GM23338 (cell line): ENCODE data around the gene ITSN2. TPM values are rescaled to one million over a fixed set of nuclear protein-coding genes. Genes with fewer than 3 reads are reported as not detected.

ENCODE experiments used
- ATAC-seq: fragments of 200-7000 bp; cut with Tn5 transposase; 3 replicates; pipeline ENCODE4 v1.9.1; 2020
- DNase-seq: peaks from one replicate; pipeline ENCODE4 v3.0.0-alpha.2; 2015; ENCODE audit warnings: low spot score
- H2AFZ ChIP-seq: fragments of 200-600 bp; sonication (generic); 2 replicates; pipeline ENCODE4 v1.8.0; 2016; ENCODE audit warnings: antibody characterized with exemption, mild to moderate bottlenecking, moderate library complexity
- H3F3A ChIP-seq: fragments of 200-600 bp; sonication (generic); replicated peaks from 2 replicates; pipeline ENCODE4 v1.8.0; 2017; ENCODE audit warnings: antibody characterized with exemption, mixed run types, low read depth
- H3K27ac ChIP-seq: fragments of 200-600 bp; sonication (generic); 2 replicates; pipeline ENCODE4 v1.6.1; 2016; ENCODE audit warnings: low read depth
- H3K27me3 ChIP-seq: fragments of 200-600 bp; sonication (generic); 2 replicates; pipeline ENCODE4 v1.8.0; 2016; ENCODE audit warnings: mild to moderate bottlenecking, mixed run types, moderate library complexity; ENCODE audit not compliant: insufficient read depth
- H3K36me3 ChIP-seq: fragments of 200-600 bp; sonication (generic); 2 replicates; pipeline ENCODE4 v1.8.0; 2016; ENCODE audit warnings: mild to moderate bottlenecking; ENCODE audit not compliant: insufficient read depth
- H3K4me1 ChIP-seq: fragments of 200-600 bp; sonication (generic); 2 replicates; pipeline ENCODE4 v1.8.0; 2016; ENCODE audit warnings: mild to moderate bottlenecking, moderate library complexity; ENCODE audit not compliant: insufficient read depth
- H3K4me2 ChIP-seq: fragments of 200-600 bp; sonication (generic); 2 replicates; pipeline ENCODE4 v1.7.1; 2017; ENCODE audit warnings: mixed run types
- H3K4me3 ChIP-seq: fragments of 200-600 bp; sonication (generic); 2 replicates; pipeline ENCODE4 v1.6.1; 2016; ENCODE audit warnings: mixed run types
- H3K79me2 ChIP-seq: fragments of 200-600 bp; sonication (generic); replicated peaks from 2 replicates; pipeline ENCODE4 v1.8.0; 2017; ENCODE audit warnings: mild to moderate bottlenecking; ENCODE audit not compliant: insufficient read depth
- H3K9me2 ChIP-seq: fragments of 200-600 bp; sonication (generic); 2 replicates; pipeline ENCODE4 v1.8.0; 2017; ENCODE audit not compliant: insufficient read depth
- H4K20me1 ChIP-seq: fragments of 200-600 bp; sonication (generic); replicated peaks from 2 replicates; pipeline ENCODE4 v1.8.0; 2017; ENCODE audit warnings: mild to moderate bottlenecking; ENCODE audit not compliant: insufficient read depth
- H3K27ac Mint-ChIP-seq: 2 replicates; pipeline ENCODE4 v1.8.0; 2020; ENCODE audit warnings: inconsistent platforms, mild to moderate bottlenecking, moderate library complexity, mixed read lengths
- H3K27me3 Mint-ChIP-seq: 3 replicates; pipeline ENCODE4 v1.8.0; 2022; ENCODE audit warnings: low read depth, mild to moderate bottlenecking, moderate library complexity, mixed read lengths, inconsistent platforms; ENCODE audit not compliant: insufficient read depth, poor library complexity
- H3K36me3 Mint-ChIP-seq: 3 replicates; pipeline ENCODE4 v1.8.0; 2021; ENCODE audit warnings: low read depth, mild to moderate bottlenecking, inconsistent platforms, moderate library complexity, mixed read lengths
- H3K4me1 Mint-ChIP-seq: 3 replicates; pipeline ENCODE4 v1.8.0; 2020; ENCODE audit warnings: mild to moderate bottlenecking, inconsistent platforms, mixed read lengths
- H3K4me3 Mint-ChIP-seq: 3 replicates; pipeline ENCODE4 v1.8.0; 2021; ENCODE audit warnings: moderate library complexity, mild to moderate bottlenecking, inconsistent platforms, mixed read lengths
- H3K9me3 Mint-ChIP-seq: 3 replicates; pipeline ENCODE4 v1.8.0; 2020; ENCODE audit warnings: moderate library complexity, mild to moderate bottlenecking, inconsistent platforms, mixed read lengths
- CREB1 ChIP-seq: fragments of 250-450 bp; sonication (Bioruptor Pico); IDR thresholded peaks from 2 replicates; pipeline ENCODE4 v1.5.0; 2020; ENCODE audit warnings: low read depth, mild to moderate bottlenecking, moderate library complexity
- EZH2 ChIP-seq: fragments of 200-600 bp; sonication (generic); IDR thresholded peaks from one replicate; pipeline ENCODE4 v1.8.0; 2017; ENCODE audit warnings: antibody characterized with exemption, mild to moderate bottlenecking, low read depth; ENCODE audit not compliant: unreplicated experiment
- EZH2phosphoT487 ChIP-seq: fragments of 200-600 bp; sonication (generic); IDR thresholded peaks from one replicate; pipeline ENCODE4 v1.8.1; 2018; ENCODE audit warnings: antibody characterized with exemption; ENCODE audit not compliant: unreplicated experiment
- JUNB ChIP-seq: IDR thresholded peaks from one replicate; pipeline ENCODE4 v1.6.1; 2016; ENCODE audit warnings: antibody characterized with exemption; ENCODE audit not compliant: unreplicated experiment
- NANOG ChIP-seq: IDR thresholded peaks from 2 replicates; pipeline ENCODE4 v1.6.1; 2016; ENCODE audit warnings: antibody characterized with exemption, borderline replicate concordance
- STAT1 ChIP-seq: IDR thresholded peaks from one replicate; pipeline ENCODE4 v1.6.1; 2016; ENCODE audit warnings: antibody characterized with exemption; ENCODE audit not compliant: unreplicated experiment
- ZNF331 ChIP-seq: fragments of 250-450 bp; sonication (Bioruptor Pico); IDR thresholded peaks from 2 replicates; pipeline ENCODE4 v1.5.0; 2020; ENCODE audit warnings: low read depth, mild to moderate bottlenecking, moderate library complexity
- polyA plus RNA-seq: library from polyadenylated mRNA; unstranded; fragments of >200 nt; fragmentation: Nextera tagmentation; extraction: Ambion mirVana; gene quantifications from 2 replicates; pipeline ENCODE4 v1.2.1, GENCODE V29; 2016
- total RNA-seq: library from RNA; depleted of rRNA; stranded (reverse); fragments of >200 nt; shearing (Covaris generic); gene quantifications from 2 replicates; pipeline ENCODE4 v1.2.3, GENCODE V29; 2014
- TF ChIP-seq, protein P1 (sequence below): fragments of 250-450 bp; sonication (Bioruptor Pico); IDR thresholded peaks from 2 replicates; pipeline ENCODE4 v1.5.0; 2020; ENCODE audit warnings: mild to moderate bottlenecking, moderate library complexity
- TF ChIP-seq, protein P2 (sequence below), 2 experiments: fragments of 200-600 bp in 1 of 2; sonication (generic) in 1 of 2; conservative IDR thresholded peaks; 2 replicates each; pipeline versions ENCODE4 v1.5.1 to v1.6.1; 2016 to 2017; ENCODE audit warnings: antibody characterized with exemption in 2 of 2, low read depth in 2 of 2, mild to moderate bottlenecking in 2 of 2, moderate library complexity in 1 of 2
- TF ChIP-seq, protein P3 (sequence below): IDR thresholded peaks from one replicate; pipeline ENCODE4 v1.6.1; 2018; ENCODE audit warnings: antibody characterized with exemption; ENCODE audit not compliant: unreplicated experiment
- TF ChIP-seq, protein P4 (sequence below): IDR thresholded peaks from 2 replicates; pipeline ENCODE4 v1.6.1; 2016; ENCODE audit warnings: antibody characterized with exemption

The ITSN2 gene
- total and polyA plus RNA-seq, 2 experiments from 2014 or later = 17.1 to 17.8 TPM

DNA sequence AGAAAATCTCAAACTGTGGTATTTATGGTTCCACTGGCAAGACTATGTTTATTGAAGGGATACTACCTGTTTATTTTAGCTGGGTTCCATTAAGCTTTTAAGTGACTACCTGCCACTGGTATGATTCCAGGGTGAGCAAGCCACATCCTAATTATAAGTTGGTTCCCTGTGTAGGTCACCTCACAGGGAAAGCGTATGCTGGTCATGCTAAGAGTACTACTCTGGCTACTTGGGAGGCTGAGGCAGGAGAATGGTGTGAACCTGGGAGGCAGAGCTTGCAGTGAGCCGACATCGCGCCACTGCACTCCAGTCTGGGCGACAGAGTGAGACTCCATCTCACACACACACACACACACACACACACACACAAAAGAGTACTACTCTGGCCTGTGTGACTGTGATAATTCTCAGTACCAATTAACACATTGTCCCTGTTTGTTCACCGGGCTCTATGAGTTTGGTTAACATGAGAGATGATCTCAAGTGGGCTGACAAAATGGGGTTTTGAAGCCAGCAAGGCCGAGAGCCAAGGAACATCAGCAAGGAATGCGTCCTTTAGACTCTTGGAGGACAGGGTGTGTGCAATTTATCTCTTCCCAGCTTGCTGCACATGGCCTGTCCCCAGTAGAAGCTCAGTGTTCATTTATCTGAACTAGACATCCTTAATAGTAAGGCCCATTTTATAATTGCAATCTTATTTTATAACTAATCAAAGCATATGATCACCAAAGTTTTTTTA lies 15.2 kb upstream of the ITSN2 start:
- no peak overlapping the region for H3K27ac ChIP-seq
- no peak overlapping the region for H2AFZ ChIP-seq
- H3K9me2 ChIP-seq = no peaks in the 10 kb centered on the region
- H3K79me2 ChIP-seq = no peaks in the 10 kb centered on the region
- no peaks in the 10 kb centered on the region for H4K20me1 ChIP-seq
- H3K4me2 ChIP-seq = no peak overlapping the region
- H3K4me1 Mint-ChIP-seq = no peaks in the 10 kb centered on the region
- TF ChIP-seq, protein P1, sequence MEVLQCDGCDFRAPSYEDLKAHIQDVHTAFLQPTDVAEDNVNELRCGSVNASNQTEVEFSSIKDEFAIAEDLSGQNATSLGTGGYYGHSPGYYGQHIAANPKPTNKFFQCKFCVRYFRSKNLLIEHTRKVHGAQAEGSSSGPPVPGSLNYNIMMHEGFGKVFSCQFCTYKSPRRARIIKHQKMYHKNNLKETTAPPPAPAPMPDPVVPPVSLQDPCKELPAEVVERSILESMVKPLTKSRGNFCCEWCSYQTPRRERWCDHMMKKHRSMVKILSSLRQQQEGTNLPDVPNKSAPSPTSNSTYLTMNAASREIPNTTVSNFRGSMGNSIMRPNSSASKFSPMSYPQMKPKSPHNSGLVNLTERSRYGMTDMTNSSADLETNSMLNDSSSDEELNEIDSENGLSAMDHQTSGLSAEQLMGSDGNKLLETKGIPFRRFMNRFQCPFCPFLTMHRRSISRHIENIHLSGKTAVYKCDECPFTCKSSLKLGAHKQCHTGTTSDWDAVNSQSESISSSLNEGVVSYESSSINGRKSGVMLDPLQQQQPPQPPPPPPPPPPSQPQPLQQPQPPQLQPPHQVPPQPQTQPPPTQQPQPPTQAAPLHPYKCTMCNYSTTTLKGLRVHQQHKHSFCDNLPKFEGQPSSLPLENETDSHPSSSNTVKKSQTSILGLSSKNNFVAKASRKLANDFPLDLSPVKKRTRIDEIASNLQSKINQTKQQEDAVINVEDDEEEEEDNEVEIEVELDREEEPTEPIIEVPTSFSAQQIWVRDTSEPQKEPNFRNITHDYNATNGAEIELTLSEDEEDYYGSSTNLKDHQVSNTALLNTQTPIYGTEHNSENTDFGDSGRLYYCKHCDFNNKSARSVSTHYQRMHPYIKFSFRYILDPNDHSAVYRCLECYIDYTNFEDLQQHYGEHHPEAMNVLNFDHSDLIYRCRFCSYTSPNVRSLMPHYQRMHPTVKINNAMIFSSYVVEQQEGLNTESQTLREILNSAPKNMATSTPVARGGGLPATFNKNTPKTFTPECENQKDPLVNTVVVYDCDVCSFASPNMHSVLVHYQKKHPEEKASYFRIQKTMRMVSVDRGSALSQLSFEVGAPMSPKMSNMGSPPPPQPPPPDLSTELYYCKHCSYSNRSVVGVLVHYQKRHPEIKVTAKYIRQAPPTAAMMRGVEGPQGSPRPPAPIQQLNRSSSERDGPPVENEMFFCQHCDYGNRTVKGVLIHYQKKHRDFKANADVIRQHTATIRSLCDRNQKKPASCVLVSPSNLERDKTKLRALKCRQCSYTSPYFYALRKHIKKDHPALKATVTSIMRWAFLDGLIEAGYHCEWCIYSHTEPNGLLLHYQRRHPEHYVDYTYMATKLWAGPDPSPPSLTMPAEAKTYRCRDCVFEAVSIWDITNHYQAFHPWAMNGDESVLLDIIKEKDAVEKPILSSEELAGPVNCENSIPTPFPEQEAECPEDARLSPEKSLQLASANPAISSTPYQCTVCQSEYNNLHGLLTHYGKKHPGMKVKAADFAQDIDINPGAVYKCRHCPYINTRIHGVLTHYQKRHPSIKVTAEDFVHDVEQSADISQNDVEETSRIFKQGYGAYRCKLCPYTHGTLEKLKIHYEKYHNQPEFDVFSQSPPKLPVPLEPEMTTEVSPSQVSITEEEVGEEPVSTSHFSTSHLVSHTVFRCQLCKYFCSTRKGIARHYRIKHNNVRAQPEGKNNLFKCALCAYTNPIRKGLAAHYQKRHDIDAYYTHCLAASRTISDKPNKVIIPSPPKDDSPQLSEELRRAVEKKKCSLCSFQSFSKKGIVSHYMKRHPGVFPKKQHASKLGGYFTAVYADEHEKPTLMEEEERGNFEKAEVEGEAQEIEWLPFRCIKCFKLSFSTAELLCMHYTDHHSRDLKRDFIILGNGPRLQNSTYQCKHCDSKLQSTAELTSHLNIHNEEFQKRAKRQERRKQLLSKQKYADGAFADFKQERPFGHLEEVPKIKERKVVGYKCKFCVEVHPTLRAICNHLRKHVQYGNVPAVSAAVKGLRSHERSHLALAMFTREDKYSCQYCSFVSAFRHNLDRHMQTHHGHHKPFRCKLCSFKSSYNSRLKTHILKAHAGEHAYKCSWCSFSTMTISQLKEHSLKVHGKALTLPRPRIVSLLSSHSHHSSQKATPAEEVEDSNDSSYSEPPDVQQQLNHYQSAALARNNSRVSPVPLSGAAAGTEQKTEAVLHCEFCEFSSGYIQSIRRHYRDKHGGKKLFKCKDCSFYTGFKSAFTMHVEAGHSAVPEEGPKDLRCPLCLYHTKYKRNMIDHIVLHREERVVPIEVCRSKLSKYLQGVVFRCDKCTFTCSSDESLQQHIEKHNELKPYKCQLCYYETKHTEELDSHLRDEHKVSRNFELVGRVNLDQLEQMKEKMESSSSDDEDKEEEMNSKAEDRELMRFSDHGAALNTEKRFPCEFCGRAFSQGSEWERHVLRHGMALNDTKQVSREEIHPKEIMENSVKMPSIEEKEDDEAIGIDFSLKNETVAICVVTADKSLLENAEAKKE = no peak
- TF ChIP-seq JUNB (no peak), EZH2phosphoT487 (no peak), STAT1 (no peak), CREB1 (CRISPR knock-in tag) (no peak), ZNF331 (CRISPR knock-in tag) (no peak), EZH2 (no peak), NANOG (no peak)
- TF ChIP-seq, protein P2, sequence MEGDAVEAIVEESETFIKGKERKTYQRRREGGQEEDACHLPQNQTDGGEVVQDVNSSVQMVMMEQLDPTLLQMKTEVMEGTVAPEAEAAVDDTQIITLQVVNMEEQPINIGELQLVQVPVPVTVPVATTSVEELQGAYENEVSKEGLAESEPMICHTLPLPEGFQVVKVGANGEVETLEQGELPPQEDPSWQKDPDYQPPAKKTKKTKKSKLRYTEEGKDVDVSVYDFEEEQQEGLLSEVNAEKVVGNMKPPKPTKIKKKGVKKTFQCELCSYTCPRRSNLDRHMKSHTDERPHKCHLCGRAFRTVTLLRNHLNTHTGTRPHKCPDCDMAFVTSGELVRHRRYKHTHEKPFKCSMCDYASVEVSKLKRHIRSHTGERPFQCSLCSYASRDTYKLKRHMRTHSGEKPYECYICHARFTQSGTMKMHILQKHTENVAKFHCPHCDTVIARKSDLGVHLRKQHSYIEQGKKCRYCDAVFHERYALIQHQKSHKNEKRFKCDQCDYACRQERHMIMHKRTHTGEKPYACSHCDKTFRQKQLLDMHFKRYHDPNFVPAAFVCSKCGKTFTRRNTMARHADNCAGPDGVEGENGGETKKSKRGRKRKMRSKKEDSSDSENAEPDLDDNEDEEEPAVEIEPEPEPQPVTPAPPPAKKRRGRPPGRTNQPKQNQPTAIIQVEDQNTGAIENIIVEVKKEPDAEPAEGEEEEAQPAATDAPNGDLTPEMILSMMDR (conservative IDR thresholded peaks at IDR 0.05; ENCODE audit: low read depth in 2 of 2) = no peak
- TF ChIP-seq, protein P3, sequence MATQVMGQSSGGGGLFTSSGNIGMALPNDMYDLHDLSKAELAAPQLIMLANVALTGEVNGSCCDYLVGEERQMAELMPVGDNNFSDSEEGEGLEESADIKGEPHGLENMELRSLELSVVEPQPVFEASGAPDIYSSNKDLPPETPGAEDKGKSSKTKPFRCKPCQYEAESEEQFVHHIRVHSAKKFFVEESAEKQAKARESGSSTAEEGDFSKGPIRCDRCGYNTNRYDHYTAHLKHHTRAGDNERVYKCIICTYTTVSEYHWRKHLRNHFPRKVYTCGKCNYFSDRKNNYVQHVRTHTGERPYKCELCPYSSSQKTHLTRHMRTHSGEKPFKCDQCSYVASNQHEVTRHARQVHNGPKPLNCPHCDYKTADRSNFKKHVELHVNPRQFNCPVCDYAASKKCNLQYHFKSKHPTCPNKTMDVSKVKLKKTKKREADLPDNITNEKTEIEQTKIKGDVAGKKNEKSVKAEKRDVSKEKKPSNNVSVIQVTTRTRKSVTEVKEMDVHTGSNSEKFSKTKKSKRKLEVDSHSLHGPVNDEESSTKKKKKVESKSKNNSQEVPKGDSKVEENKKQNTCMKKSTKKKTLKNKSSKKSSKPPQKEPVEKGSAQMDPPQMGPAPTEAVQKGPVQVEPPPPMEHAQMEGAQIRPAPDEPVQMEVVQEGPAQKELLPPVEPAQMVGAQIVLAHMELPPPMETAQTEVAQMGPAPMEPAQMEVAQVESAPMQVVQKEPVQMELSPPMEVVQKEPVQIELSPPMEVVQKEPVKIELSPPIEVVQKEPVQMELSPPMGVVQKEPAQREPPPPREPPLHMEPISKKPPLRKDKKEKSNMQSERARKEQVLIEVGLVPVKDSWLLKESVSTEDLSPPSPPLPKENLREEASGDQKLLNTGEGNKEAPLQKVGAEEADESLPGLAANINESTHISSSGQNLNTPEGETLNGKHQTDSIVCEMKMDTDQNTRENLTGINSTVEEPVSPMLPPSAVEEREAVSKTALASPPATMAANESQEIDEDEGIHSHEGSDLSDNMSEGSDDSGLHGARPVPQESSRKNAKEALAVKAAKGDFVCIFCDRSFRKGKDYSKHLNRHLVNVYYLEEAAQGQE = no peak
- TF ChIP-seq, protein P4, sequence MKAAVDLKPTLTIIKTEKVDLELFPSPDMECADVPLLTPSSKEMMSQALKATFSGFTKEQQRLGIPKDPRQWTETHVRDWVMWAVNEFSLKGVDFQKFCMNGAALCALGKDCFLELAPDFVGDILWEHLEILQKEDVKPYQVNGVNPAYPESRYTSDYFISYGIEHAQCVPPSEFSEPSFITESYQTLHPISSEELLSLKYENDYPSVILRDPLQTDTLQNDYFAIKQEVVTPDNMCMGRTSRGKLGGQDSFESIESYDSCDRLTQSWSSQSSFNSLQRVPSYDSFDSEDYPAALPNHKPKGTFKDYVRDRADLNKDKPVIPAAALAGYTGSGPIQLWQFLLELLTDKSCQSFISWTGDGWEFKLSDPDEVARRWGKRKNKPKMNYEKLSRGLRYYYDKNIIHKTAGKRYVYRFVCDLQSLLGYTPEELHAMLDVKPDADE = no peak
- no peak overlapping the region for H3K27ac Mint-ChIP-seq
- no peaks in the 10 kb centered on the region for H3K27me3 ChIP-seq
- DNase-seq (no peak), ATAC-seq (no peak)
- no peaks in the 10 kb centered on the region for H3K36me3 Mint-ChIP-seq
- H3K4me3 ChIP-seq = no peak overlapping the region
- no peaks in the 10 kb centered on the region for H3K27me3 Mint-ChIP-seq
- peaks cover 2% of the 10 kb centered on the region; the same call in 1 of the 3 replicates for H3K9me3 Mint-ChIP-seq
- H3K4me1 ChIP-seq = no peaks in the 10 kb centered on the region
- H3F3A ChIP-seq = no peaks in the 10 kb centered on the region
- H3K36me3 ChIP-seq = no peaks in the 10 kb centered on the region
- no peak overlapping the region for H3K4me3 Mint-ChIP-seq
